Medulla oblongata (tissue), 1 donor: ENCODE data around the gene MS4A3.
"Not testable (repeated sequence)": the region's sequence is repeated elsewhere in the genome, so short reads cannot be mapped to it uniquely, and the experiment has no call there.

Experiments used
- DNase-seq: peaks from one replicate; pipeline ENCODE4 v3.0.0-alpha.2; 2015; ENCODE audit errors: extremely low spot score

The MS4A3 gene

DNA sequence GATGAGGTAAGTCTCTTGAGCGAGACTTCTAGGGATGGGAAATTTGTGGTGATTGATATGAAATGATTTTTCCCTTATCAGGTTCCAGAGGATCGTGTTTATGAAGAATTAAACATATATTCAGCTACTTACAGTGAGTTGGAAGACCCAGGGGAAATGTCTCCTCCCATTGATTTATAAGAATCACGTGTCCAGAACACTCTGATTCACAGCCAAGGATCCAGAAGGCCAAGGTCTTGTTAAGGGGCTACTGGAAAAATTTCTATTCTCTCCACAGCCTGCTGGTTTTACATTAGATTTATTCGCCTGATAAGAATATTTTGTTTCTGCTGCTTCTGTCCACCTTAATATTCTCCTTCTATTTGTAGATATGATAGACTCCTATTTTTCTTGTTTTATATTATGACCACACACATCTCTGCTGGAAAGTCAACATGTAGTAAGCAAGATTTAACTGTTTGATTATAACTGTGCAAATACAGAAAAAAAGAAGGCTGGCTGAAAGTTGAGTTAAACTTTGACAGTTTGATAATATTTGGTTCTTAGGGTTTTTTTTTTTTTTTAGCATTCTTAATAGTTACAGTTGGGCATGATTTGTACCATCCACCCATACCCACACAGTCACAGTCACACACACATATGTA, 39.1 kb downstream of the MS4A3 start:
- no peak for DNase-seq

DNA sequence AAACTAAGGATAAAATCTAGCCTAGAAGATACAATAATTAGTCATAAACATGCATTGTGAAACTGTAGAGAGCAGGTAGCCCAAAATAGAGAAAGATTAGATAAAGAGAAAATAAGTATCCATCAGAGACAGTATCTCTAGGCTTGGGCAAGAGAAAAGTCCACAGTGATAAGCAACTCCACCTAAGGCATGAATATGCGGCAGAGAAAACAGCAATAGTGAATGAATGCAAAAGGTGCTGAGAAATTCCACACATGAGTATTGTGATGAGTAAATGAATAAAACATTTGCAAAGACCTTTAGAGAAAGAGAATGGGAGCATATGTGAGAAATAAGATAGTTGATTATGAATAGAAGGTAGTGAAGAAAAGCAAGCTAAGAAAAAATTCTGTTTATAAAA, 40.7 kb downstream of the MS4A3 start:
- no peak for DNase-seq

DNA sequence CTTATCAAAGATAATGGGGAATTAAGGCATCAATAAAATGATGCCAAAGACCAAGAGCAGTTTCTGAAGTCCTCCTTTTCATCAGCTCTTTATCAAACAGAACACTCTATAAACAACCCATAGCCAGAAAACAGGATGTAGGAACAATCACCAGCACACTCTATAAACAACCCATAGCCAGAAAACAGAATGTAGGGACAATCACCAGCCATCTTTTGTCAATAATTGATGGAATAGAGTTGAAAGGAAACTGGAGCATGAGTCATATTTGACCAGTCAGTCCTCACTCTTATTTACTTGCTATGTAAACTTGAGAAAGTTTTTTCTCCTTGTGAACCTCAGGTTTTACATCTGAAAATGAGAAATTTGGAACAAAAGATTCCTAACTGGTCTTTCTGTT, 42.0 kb downstream of the MS4A3 start:
- DNase-seq: no peak

DNA sequence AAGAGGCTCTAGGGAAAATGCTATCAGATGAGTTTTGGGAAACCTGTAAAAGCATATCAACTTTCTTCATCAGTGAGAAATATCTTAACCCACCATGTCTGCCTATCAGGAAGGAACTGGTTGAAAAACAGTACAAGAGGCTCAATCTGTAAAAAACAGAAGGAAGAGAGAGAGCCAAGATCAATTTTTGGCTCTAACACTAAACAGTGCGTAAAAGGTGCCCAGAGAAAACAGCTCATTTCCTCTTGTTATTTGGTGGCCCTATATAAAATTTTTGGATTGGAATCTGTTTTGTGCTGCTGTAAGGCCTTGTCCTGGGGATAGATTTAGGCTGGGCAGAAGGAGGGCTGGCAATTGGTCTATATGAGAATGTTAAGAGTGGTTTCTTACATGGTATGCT, 44.1 kb downstream of the MS4A3 start:
- no peak for DNase-seq

DNA sequence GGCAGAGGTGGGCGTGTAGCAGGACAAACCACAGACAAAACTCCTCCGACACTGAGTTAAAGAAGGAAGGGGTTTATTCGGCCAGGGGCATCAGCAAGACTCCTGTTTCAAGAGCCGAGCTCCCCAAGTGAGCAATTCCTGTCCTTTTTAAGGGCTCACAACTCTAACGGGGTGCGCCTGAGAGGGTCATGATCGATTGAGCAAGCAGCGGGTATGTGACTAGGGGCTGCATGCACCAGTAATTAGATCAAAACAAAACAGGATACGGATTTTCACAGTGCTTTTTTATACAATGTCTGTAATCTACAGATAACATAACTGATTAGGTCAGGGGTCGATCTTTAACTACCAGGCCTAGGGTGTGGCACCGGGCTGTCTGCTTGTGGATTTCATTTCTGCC, 44.9 kb downstream of the MS4A3 start:
- not testable (repeated sequence) for DNase-seq

DNA sequence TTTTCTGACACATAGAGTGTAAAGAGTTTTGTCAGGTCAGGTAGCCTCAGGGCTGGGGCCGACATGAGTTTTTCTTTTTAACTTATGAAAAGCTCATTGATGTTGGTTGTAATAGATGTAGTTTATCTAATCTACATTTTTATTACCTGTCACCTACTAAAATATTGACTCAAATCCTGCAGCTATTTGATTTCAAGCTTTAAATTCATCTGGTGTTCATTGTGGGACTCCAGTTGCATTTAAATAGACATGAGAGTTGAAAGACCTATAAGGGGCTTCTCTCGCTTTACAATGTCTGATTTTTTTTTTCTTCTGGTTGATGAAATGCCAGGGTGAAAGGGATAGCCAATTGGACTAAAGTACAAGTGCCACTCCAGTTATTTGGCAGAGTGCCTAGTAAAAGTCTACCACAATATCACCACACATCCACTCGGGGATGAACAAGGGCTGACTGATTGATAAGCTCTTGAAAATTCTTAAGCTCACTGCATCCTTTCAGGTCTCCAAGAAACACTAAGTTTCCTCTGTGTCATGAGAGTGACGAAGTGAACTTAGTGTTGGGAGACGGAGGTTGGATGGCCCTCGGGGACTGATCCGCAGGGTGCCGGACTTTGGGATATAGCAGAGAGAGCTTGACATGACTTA, 48.1 kb downstream of the MS4A3 start:
- not testable (repeated sequence) for DNase-seq

DNA sequence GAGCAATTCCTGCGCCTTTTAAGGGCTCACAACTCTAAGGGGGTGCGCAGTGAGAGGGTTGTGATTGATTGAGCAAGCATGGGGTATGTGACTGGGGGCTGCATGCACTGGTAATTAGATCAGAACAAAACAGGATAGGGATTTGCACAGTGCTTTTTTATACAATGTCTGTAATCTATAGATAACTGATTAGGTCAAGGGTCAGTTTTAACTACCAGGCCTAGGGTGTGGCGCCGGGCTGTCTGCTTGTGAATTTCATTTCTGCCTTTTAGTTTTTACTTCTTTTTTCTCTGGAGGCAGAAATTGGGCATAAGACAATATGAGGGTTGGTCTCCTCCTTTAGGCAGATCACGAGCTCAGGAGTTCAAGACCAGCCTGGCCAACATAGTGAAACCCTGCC, 52.2 kb downstream of the MS4A3 start:
- not testable (repeated sequence) for DNase-seq

DNA sequence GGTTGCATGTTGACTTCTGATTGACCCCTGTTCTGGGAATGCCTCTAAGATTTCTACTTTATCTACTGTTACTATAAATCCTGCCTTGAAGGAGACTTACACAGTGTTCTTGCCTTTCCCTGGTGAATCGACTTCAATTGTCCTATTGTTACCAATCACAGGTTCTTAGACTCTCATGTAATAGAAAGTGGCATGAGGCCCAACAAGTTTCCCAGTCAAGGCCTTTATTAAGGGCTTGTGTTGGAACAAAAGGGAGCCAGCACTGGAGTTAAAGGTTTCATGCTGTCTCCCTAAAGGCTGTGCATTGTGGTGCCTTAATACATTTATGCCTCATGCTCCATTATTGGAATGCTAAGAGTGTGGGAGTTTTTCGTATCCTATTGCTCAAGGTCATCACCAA, 55.3 kb downstream of the MS4A3 start:
- DNase-seq: no peak

DNA sequence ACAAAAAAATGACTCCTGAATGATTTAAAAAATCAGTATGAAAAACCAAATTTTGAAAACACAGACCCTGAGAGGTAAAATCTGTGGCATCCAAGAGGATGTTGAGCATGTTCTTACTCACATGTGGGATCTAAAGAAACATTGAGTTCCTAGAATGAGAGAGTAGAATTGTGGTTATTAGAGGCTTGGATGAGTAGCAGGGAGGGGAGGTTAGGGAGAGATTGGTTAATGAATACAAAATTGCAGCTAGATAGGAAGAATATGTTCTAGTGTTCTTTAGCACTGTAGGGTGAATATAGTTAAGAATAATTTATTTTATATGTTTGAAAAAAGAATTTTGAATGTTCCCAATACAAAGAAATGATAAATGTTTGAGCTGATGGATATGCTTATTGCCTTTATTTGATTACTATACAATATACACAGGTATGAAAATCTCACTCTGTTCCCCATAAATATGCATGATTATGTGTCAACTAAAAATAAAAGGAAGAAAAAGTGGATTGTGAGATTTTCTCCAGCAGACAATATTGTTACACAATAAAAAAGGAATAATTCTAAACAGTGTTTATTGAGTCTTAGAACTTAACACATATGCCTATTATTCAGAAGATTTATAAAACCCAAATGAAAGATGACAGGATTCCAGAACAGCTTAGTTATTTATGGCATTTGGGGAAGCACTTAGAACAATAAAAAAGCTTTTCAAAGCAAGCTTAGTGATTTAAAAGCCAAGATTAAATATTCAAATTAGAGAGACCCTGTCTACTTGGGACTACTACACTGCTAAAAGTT, 60.7 kb downstream of the MS4A3 start:
- DNase-seq: no peak

DNA sequence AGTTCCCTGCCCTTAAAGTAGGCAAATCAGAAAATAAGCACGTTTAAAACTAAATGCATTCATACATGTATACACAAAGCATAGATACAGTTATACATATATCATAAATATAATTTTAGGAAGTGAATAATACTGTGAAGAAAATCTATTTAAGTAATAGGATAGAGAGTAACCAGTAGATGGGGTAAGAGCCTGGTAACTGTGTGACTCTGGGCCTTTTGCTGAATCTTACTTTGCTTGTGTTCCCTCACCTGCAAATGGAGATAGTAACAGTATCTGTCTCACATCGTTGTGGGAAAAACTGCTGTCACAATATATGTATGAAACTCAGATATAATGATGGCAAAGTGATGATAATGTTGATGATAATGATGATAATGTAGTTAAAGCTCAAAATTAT, 61.9 kb downstream of the MS4A3 start:
- DNase-seq: no peak

DNA sequence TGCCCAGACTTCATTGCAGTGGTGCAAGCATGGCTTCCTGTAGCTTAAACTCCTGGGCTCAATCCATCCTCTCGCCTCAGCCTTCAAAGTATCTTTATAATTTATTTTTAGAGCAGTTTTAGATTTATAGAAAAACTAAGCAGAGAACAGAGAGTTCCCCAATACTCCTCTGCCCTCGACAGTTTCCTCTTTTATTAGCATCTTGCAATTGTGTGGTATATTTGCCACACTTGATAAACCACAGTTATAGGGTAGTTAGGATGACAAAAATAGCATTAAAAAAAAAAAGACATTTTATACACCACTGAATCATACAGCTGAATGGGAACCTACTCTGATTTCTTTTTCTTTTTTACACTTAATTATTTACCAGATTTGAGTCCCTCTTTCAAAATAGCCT, 63.2 kb downstream of the MS4A3 start:
- DNase-seq: no peak
